Epithelial cell of esophagus (primary cell): ENCODE results near the gene GLIS1.

Source experiments
- DNase-seq: peaks from one replicate; pipeline ENCODE4 v3.0.0; 2010; ENCODE audit warnings: low read depth
- H3K4me3 ChIP-seq: 2 replicates; pipeline ENCODE4 v1.5.1; 2011; ENCODE audit warnings: mild to moderate bottlenecking, low read length, control low read depth
- CTCF ChIP-seq: IDR thresholded peaks from 2 replicates; pipeline ENCODE4 v1.5.1; 2011; ENCODE audit warnings: low read depth, mild to moderate bottlenecking, low read length, control low read depth, inconsistent platforms; ENCODE audit not compliant: insufficient read depth; ENCODE audit errors: missing control alignments

GLIS1 gene

DNA sequence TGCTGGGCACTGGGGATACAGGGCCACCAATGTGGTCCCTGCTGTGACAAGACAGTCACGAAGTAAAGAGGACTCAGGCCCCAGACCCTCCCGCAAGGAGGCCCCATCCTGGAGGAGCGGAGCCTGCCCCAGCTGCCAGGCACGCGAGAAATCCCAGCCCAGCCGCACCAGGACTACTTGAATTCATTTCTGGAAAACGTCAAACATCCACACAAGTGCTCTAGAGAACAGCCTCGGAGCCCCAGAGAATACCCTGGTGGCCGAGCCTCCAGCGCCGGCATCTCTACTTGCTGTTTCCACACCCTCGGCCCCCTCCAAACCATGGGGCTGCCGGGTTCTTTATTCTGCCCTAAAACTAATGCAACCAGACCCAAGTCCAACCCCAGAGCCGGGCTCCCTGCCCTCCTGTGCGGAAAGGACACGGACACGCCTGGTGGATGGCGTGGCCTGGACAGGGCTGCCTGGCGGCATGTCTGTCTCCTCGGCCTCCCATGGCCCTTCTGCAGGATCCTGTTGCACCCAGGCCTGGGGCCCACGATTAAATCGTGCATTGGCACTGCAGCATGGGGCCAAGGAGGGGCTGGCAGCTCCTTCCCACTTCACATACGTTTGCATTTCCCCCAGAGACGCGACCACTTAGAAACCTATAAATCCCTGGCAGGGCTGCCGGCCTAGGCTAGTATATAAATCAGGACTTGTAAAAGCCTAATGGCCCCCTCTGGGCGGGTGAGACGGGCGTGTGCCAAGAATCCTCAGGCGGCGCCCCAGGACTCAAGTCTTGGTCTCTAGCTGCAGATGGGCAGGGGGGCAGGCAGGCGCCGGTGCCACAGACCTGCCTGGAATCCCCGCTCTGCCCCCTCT is 238.5 kb downstream of the GLIS1 start:
- no peak overlapping the region for H3K4me3 ChIP-seq
- TF ChIP-seq CTCF: no peak
- DNase-seq: no peak

- no peak overlapping the region for H3K4me3 ChIP-seq
- no peak for DNase-seq
- TF ChIP-seq CTCF: no peak
Measured at GRCh38 chr1:53499257-53500203, 239.4 kb downstream of the GLIS1 start.

- TF ChIP-seq CTCF: no peak
- no peak overlapping the region for H3K4me3 ChIP-seq
- no peak for DNase-seq
Measured at GRCh38 chr1:53498555-53499131, 240.3 kb downstream of the GLIS1 start.

DNA sequence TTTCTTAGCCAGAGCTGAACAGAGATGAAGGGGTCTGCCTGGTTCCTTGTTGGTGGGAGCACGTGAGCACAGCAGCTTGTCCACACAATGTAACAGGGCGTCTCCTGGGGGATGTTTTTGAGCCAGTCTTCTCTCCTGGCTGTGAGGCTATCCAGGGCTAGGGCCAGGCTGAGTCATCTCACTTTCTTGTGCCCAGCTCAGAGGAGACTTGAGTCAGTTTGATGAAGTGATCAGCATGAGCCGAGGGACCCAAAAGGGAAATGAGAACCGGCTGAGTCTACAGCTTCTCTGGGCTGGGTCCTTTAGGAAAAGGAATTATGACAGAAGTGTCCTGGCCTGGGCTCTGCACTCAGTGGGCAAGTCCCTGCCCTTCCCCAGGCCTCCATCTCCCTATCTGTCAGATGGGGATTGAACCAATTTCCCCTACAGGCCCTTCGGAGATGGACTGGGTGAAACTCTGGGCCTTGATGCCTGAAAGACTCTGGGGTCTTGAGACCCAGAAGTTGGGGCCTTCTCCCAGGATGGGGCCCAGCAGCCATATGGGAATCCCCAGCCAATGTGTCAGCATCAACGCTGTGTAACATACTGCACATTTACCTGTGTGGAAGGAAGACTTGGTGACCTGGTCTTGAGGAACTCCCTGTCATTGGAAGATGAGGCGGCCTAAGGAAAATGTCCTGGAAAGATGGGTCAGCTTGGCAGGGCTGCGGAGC is 243.2 kb downstream of the GLIS1 start:
- no peak for TF ChIP-seq CTCF
- H3K4me3 ChIP-seq: no peak overlapping the region
- no peak for DNase-seq

- H3K4me3 ChIP-seq: no peak overlapping the region
- no peak for DNase-seq
- TF ChIP-seq CTCF: no peak
Measured at GRCh38 chr1:53490351-53490750, 248.6 kb downstream of the GLIS1 start.

DNA sequence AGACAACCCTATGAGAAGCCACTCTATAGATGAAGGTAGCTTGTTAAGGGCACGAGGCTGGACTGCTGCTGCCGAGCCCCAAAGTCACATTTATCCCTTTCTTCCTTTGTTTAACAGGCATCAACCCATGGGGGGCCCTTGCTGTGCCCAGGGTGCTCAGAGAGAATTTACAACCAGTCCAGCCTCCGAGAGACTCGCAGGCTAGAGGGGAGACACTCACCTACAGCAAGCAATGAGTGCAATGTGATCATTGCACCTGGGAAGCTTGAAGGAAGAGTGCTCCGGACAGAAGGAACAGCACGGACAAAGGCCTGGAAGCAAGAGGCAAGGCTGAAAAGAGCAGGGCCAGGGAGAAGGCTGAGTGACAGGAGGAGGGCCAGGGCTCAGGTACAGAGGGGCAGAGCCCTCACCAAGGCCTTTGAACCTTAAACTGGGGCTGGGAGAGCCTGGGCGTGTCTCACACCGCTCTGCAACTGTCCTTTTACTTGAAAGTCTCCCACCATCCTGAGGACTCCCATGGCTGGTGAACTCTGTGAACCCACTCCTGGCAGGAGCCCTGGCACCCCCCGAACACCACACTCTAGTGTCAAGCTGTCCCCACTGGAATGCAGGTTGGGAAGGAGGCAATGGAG is 252.5 kb downstream of the GLIS1 start:
- H3K4me3 ChIP-seq: no peak overlapping the region
- TF ChIP-seq CTCF: no peak
- no peak for DNase-seq
